Bone marrow (tissue), 2 donors: ENCODE measurements around the gene FABP3.
"Not testable (repeated sequence)": the region's sequence is repeated elsewhere in the genome, so short reads cannot be mapped to it uniquely, and the experiment has no call there.

Experiments used
- DNase-seq, 2 donors: peaks; one replicate each; lab custom pipeline; 2025; lab: John Stamatoyannopoulos, UW

The FABP3 gene

DNA sequence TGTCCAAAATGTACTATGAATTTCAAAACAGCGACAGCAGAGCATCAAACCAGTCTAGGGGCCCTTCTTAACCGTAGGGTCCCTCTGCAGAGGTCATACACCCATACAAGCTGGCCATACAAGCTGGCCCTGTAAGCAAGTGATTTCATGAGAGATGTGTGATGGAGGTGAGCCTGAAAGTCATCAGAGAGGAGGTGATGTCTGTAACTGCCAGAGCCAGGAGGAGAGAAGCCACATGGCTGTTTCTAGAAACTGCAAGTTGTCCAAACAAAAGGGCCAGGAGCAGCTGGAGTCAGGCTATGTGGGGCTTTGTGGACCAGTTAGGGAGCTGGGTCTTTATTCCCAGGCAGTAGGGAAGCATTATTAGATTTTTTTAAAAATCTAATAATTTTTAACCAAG lies 25.4 kb upstream of the FABP3 start:
- no peak for DNase-seq

- no peak for DNase-seq
Observed at GRCh38 chr1:31397360-31398095, 24.7 kb upstream of the FABP3 start.

- DNase-seq: no peak
Observed at GRCh38 chr1:31396633-31397351, 23.9 kb upstream of the FABP3 start.

DNA sequence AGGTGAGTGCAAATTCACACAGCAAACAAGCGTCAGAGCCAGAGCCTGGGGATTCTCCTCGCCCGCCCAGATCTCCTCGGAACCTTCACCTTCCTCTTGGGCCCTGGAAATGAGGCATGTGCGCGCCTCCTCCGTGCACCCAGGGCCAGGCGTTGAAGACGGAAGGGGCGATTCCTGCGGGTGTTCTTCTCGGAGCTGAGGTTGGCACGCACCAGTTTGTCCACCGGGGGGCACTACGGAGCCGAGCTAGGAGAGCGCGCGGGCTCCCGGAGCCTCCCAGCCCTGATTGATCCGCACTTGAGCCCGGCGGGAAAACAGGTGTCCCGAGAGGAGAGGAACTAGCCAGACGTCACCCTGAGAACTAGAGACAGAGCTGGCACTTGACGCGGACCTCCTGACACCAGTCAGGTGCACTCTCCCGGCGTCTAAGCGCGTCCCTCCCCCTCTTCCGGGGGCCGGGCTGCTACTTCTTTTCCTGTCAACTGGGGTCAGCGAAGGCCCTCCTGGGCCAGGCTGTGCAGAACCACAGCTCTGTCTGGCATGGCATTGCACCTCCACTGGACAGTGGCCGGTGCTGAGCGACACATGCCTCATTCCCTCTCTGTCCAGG lies 21.8 kb upstream of the FABP3 start:
- peak; percentile 57 for DNase-seq

GRCh38 chr1:31393463-31393862 lies 20.6 kb upstream of the FABP3 start:
- no peak for DNase-seq

DNA sequence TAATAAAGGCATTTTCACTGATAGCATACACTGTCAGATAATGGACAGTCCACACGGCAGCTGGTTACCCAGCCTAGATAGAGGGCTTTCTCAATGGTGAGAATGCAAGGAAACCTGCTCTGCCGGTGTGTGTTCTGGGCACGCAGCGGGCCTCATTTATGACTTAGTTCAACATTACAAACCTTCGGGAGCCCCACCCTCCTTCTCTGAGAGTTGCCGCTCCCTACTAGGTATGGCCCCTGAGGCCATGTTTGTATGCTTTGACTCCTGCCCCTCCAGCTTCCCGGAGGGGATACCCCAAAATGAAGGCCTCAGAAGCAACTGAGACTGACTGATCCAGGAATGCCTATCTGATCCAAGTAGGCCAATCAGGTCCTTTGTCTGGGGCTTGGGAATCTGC lies 17.2 kb upstream of the FABP3 start:
- no peak for DNase-seq

DNA sequence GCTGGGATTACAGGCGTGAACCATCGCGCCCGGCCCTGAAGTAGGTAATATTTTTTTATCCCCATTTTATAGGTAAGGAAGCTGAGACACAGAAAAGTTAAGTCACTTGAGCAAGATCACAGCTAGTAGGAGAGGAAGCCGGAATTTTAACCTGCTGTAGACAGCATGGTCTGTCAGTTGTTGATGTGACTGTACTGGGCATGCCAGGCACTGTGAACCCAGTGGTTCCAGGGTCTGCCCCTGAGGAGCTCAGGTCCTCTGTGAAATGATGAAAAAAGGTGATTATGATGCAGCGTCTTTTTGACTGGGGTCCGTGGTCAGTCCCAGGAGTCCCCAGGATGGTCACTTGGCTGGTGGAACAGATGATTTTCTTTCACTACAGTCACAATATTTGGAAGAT lies 16.7 kb upstream of the FABP3 start:
- DNase-seq: no peak

DNA sequence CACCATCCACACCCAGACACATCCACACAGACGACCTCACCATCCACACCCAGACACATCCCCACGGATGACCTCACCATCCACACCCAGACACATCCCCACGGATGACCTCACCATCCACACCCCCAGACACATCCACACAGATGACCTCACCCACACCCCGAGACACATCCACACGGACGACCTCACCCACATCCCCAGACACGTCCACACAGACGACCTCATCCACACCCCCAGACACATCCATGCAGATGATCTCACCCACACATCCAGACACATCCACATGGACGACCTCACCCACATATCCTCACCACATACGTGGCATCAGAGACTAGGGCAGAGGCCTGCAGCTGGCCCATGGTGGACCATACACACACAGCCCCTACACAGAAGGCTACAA lies 14.7 kb upstream of the FABP3 start:
- DNase-seq: peak in 1 of 2 donors; percentile 4

DNA sequence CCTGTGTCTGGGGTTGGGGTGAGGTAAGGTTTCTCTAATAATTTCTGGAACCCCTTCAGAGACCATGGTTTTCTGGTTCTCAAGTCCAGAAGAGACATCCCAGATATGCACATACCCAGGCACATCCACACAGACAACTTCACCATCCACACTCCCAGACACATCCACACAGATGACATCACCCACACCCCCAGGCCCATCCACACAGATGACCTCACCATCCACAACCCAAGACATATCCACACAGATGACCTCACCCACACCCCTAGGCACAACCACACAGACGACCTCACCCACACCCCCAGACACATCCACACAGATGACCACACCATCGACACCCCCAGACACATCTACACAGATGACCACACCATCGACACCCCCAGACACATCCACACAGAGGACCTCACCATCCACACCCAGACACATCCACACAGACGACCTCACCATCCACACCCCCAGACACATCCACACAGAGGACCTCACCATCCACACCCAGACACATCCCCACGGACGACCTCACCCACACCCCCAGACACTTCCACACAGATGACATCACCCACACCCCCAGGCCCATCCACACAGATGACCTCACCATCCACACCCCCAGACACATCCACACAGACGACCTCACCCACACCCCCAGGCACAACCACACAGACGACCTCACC lies 13.8 kb upstream of the FABP3 start:
- not testable (repeated sequence) for DNase-seq

- DNase-seq: no peak
Observed at GRCh38 chr1:31383967-31384366, 11.1 kb upstream of the FABP3 start.

DNA sequence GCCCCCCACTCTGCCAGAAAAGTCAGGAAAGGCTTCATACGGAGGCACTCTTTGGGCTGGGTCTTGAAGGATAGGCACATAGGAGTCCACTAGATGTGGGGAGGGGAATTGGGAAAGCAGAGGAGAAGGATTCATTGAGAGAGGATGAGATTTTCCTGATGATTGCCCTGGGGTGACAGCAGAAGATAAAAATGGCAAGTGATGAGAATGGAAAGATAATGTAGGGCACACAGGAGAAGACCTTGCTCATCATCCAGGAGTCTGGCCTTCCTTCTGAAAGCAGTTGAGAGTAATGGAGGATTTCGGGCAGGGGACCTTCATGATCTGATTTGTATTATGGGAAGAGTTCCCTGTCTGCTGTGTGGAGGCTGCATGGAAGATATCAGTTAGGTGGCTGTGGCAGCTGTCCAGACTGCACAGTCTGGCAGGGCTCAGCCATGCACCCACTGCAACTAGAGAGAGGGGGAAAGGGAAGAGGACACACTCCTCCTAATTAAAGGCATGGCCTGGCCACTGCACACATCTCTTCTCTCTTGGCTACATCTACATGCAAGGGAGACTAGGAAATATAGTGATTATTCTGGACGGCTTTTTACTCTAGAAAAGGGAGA lies 9.6 kb upstream of the FABP3 start:
- DNase-seq: no peak

DNA sequence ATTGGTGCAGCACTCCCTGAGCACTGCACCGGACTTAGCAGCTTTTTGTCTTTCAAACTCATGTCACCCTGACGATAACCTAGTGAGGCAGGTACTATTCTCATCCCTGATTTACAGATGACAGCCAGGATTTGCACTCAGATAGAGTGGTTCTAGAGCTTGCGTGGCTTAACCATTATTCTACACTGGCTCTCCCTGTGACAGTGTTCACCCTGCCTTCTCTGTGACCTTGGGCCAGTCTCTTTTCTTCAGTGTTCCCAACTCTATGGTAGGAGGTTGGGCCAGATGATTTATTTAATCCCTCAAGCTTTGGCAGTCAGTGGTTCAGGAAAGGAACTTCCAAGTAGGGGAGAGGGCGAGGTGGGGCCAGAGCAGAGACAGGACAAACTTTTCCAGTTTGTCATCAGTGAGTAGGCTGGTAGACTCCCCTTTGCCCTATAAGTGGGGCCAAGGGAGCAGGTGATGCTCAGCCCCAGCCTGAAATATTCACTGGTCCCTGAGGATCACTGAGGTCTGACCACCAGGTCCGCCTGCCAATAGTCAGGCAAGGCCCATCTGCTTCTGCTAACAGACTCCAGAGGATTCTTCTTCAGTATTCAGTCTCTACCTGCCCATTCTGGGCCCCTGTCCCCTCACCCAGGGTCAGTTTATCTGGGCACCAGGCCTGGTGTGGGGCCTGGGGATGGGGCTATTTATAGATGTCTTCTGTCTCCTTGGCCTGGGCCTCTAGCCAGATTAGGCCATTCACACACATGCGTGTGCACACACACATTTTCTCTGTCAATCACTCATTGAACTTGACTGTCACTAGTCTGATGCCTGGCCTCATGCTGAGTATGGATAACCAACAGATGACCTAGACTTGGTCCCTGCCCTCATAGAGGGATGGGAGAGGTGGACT lies 8.8 kb upstream of the FABP3 start:
- DNase-seq: no peak

DNA sequence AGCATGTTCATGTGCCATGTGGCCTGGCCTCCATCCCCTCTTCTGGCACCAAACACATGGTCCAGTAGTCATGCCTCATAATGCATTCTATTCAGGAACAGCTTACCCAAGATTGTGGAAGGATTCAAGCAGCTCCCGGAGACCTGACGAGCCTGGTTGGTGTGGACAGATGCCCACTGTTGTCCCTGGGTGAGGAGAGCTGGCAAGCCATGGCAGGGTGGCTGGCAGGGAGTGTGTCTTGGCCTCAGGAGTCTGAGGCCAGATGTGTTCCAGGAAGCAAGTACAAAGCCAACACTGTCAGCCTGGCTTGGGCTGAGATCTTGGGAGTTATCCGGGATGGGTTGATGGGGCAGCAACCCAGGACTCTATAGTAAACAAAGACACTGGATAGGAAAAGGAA lies 7.3 kb upstream of the FABP3 start:
- DNase-seq: no peak

DNA sequence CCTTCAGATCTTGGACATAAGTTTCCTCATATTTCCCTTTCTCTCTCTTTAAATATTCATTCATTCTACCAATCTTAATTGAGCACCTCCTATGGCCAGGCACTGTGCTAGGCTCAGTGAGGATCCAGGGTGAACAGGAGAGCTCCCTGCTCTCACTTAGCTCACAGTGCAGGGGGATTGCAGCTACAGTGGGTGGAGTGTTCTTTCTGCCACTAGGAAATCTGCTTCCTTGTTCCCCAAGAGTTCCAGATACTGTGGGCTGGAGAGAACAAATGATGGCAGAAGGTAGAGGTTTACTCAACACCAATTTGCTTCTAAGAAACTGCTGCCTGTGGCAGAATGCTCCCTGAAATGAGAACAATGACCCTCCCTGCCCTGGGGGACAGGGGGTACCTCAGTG lies 5.1 kb upstream of the FABP3 start:
- no peak for DNase-seq

DNA sequence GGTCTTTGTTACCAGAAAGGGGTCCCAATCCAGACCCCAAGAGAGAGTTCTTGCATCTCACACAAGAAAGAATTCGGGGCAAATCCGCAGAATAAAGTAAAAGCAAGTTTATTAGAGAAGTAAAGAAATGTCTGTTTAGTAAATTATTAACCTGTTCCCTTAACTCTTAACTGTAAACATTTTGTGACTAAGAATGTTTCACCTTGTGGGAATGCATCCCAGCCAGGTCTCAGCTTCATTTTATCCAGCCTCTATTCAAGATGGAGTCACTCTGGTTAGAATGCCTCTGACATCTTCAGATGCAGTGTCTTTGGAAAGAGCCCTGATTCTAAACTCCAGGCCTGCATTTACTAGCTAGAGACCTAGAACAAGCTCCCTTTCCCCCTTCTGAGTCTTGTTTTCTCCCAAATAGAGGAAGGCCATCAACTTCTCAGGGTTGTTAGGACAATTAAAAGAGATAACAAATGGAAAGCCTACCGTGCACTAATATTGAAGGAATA lies 4.5 kb upstream of the FABP3 start:
- no peak for DNase-seq

DNA sequence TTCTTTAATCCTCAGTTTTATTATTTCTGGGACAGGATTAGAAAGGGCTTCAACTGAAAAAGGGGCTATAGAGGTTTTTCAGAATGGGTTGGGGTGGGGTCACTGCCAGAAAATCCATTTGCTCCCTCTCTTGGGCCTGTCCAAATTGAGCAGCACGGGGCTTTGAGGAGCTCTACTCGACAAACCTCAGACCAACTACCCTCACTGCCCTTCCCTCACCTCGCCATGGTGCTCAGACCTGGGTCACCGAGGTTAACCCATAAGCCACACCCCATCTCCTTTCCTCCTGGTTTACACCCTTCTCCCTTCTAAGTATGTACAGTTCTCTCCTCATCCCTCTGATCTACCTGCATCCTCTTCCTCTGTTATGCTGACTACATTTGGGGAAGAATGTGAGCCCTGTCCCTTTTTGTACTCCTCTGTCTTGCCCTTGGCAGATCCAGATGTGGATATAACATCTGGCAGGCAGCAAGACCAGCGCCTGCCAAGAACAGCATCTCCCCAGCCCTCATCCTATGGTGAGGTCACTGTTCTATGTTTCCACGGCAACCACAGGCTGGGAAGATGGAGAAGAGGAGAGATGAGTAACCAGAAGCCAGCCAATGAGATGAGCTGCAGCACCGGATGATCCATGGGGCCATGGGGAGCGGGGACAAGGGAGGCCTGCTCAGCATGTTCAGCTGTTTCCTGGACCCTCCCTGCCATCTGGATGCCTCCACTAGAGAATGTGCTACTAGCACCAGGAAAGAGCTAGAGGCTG lies 3.7 kb upstream of the FABP3 start:
- DNase-seq: no peak

DNA sequence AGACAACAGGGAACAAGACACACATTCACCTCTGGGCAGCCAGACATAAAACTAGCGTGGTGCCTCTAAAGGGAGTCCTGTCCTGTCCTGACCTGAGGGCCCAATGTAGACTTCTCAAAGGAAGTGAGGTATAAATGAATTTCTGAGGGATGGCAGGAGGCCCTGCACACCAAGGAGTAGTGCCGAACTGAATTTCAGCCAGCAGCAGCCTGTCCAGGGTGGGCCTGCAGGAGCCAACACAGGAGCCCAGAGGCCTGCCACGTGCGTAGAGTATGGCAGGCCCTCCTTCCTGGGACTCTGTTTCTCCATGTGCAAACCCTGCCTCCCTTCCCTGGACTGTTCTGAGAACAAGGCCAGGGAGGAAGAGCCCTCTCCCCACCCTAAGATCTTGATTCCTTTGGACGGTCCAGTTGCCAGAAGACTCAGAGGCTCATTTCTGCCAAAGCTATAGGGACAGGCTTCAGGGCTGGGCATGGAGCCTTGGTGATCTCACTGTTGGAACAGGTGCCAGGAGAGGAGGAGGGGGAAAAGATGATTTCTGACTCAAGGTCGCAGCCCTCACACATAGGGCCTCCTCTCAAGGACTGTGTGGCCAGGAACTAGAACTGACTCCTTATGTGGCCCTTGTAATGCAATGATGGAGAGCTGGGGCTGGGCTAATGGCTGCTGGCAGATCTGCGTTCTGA lies 1.8 kb upstream of the FABP3 start:
- DNase-seq: no peak

DNA sequence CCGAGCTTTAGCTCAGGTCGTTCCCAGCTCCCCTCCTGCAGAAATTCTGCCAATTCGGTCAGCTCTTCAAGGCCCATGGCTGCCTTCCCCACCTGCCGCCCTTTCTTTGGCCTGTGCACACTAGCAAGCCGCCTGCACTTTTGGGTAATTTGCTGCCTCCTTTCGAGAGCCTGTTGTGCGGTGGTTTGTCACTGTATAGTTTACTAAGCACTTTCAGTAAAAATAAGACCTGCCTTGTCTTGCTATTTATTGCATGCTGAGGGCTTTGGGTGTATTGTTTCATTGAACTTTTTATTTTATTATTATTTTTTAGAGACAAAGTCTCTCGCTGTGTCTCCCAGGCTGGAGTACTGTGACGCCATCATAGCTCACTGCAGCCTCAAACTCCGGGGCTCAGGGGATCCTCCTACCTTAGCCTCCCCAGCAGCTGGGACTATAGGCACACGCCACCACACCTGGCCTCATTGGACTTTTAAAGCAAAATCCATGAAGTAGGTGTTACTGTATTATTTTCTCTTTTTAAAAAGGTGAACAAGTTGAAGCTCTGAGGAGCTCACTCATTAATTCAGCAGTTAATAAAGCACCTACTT lies 1.1 kb upstream of the FABP3 start:
- no peak for DNase-seq

DNA sequence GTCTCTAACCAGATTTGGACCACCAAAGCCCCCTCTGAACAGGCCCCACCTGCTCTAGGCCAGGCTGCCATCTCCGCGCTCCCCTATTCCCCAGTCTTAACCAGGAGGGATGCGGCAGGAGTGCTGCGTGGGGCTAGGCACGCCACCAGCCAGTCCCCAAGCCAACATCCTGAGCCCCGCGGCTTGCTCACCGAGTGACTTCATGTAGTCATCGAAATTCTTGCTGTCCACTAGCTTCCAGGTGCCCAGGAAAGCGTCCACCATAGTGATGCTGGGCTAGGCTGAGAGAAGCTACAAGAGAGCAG lies 173 bp downstream of the FABP3 start:
- DNase-seq: no peak

DNA sequence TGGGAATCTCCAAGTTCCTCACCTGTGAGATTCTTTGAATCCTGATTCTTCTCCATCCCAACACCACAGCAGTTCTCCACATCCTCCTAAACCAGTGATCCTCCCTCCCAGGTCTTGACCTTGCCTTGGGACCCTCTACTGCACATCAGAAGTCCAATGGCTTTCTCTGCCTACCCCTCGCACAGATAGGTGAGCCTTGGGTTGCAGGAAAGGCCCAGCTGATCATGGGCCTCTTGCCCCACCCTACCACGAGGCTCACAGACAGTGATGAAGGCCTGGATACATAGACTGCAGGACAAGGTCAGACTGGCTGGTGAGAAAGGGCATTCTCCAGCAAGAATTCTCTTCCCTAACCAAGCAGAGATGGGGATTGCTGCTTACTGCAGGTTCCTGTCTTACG lies 825 bp downstream of the FABP3 start:
- no peak for DNase-seq
